ENCODE data around the gene EPYC. TPM values are rescaled to one million over a fixed set of nuclear protein-coding genes. Genes with fewer than 3 reads are reported as not detected.

The EPYC gene
- total and polyA plus RNA-seq, 2 of the 13 experiments (the other 11 are each of a cell fraction or from before 2014, with no cell fraction given), result not detected

- FAIRE-seq, result no peak
- H4K20me1 ChIP-seq (ENCODE audit: insufficient read depth, low read length), result no peaks in the 10 kb centered on the region
- in situ Hi-C loops (cut with HindIII; ENCODE audit: extremely low pct_ligation_motif_present, low pct_unique_long_range_greater_than_20kb), result loop anchor here (25.0 kb wide), 1 partner anchor 366 kb away; no protein-coding TSS in a partner anchor
Observed at GRCh38 chr12:90970911-90971310, 33.9 kb downstream of the EPYC start.

GRCh38 chr12:90970471-90970870 is 34.3 kb downstream of the EPYC start:
- H2AFZ ChIP-seq (ENCODE audit: low read length), result no peak overlapping the region
- in situ Hi-C loops (cut with HindIII; ENCODE audit: extremely low pct_ligation_motif_present, low pct_unique_long_range_greater_than_20kb), result loop anchor here (25.0 kb wide), 1 partner anchor 367 kb away; no protein-coding TSS in a partner anchor
- H3K9me3 ChIP-seq (ENCODE audit: low read length), result no peaks in the 10 kb centered on the region
- intact Hi-C loops (cut with micrococcal nuclease; ENCODE audit: unreplicated experiment), result no loop called here
- POLR2A ChIA-PET, result no interaction called here
- no peaks in the 10 kb centered on the region for H3K4me1 ChIP-seq (ENCODE audit: insufficient read depth, low read length)
- no peaks in the 10 kb centered on the region for H3K36me3 ChIP-seq (replicated peaks in 1 of 2; ENCODE audit: control insufficient read depth in 1 of 2, insufficient read depth in 2 of 2, low read length in 2 of 2)
- H3K27me3 ChIP-seq (ENCODE audit: control insufficient read depth in 1 of 2, insufficient read depth in 2 of 2, low read length in 2 of 2), result no peaks in the 10 kb centered on the region
- H3K9ac ChIP-seq (ENCODE audit: insufficient read depth, low read depth, low read length), result no peak overlapping the region
- no peaks in the 10 kb centered on the region for H4K20me1 ChIP-seq (ENCODE audit: insufficient read depth, low read length)
- no peak for ATAC-seq
- CTCF ChIA-PET (ENCODE audit: low intra/inter-chr PET ratio, low total read pairs), result no interaction called here
- no peaks in the 10 kb centered on the region for H3K79me2 ChIP-seq (ENCODE audit: insufficient read depth, low read length)
- H3K27ac ChIP-seq (ENCODE audit: extremely low read length, insufficient read depth, low read length), result no peak overlapping the region
- no peak for DNase-seq (ENCODE audit: low spot score)
- no TSS peak for BruUV-seq (replicated peaks)
- FAIRE-seq, result no peak
- no peak overlapping the region for H3K4me2 ChIP-seq (ENCODE audit: low read depth, low read length)
- no peak overlapping the region for H3K4me3 ChIP-seq (replicated peaks in 1 of 3; ENCODE audit: insufficient read depth in 1 of 3, low read depth in 2 of 3, low read length in 3 of 3)
- no peak for TF ChIP-seq ZNF557 (CRISPR knock-in tag; IDR thresholded peaks at IDR 0.05)
- TF ChIP-seq NFYB (CRISPR knock-in tag; IDR thresholded peaks at IDR 0.05), result no peak
- TF ChIP-seq POLR2A (IDR thresholded peaks at IDR 0.05; ENCODE audit: insufficient read depth in 1 of 2, low read depth in 2 of 2, low read length in 2 of 2), result no peak
- TF ChIP-seq HNF4G (IDR thresholded peaks at IDR 0.05; ENCODE audit: borderline replicate concordance, low read depth, low read length), result no peak
- no peak for TF ChIP-seq HNF4G (CRISPR knock-in tag; IDR thresholded peaks at IDR 0.05; ENCODE audit: borderline replicate concordance, low read depth)
- no peak for TF ChIP-seq ZNF75D (CRISPR knock-in tag; IDR thresholded peaks at IDR 0.05; ENCODE audit: borderline replicate concordance)
- no peak for TF ChIP-seq ZBTB4 (CRISPR knock-in tag; IDR thresholded peaks at IDR 0.05; ENCODE audit: borderline replicate concordance)
- no peak for TF ChIP-seq PBX2 (CRISPR knock-in tag; IDR thresholded peaks at IDR 0.05)

More at GRCh38 chr12:90970911-90971310, 33.9 kb downstream of the EPYC start:
- Histone ChIP-seq H3K4me1 (ENCODE audit: insufficient read depth, low read length) (no peaks in the 10 kb centered on the region), H3K27me3 (ENCODE audit: control insufficient read depth in 1 of 2, insufficient read depth in 2 of 2, low read length in 2 of 2) (no peaks in the 10 kb centered on the region), H3K27ac (ENCODE audit: extremely low read length, insufficient read depth, low read length) (no peak overlapping the region), H3K9ac (ENCODE audit: insufficient read depth, low read depth, low read length) (no peak overlapping the region), H3K4me2 (ENCODE audit: low read depth, low read length) (no peak overlapping the region), H3K36me3 (replicated peaks in 1 of 2; ENCODE audit: control insufficient read depth in 1 of 2, insufficient read depth in 2 of 2, low read length in 2 of 2) (no peaks in the 10 kb centered on the region), H3K79me2 (ENCODE audit: insufficient read depth, low read length) (no peaks in the 10 kb centered on the region), H3K9me3 (ENCODE audit: low read length) (no peaks in the 10 kb centered on the region), H2AFZ (ENCODE audit: low read length) (no peak overlapping the region), H3K4me3 (replicated peaks in 1 of 3; ENCODE audit: insufficient read depth in 1 of 3, low read depth in 2 of 3, low read length in 3 of 3) (no peak overlapping the region)
- DNase-seq (ENCODE audit: low spot score), result no peak
- no peak for TF ChIP-seq ZNF207 (IDR thresholded peaks at IDR 0.05; ENCODE audit: borderline replicate concordance)
- no peak for TF ChIP-seq EEA1 (CRISPR knock-in tag; IDR thresholded peaks at IDR 0.05; ENCODE audit: borderline replicate concordance)
- no peak for TF ChIP-seq ZNF547 (CRISPR knock-in tag; IDR thresholded peaks at IDR 0.05)
- no peak for TF ChIP-seq ZFP82 (CRISPR knock-in tag; IDR thresholded peaks at IDR 0.05; ENCODE audit: borderline replicate concordance)
- TF ChIP-seq TBX3 (IDR thresholded peaks at IDR 0.05; ENCODE audit: borderline replicate concordance), result no peak
- no peak for TF ChIP-seq ZNF850 (CRISPR knock-in tag; conservative IDR thresholded peaks at IDR 0.05)
- no peak for TF ChIP-seq ZNF569 (CRISPR knock-in tag; IDR thresholded peaks at IDR 0.05; ENCODE audit: borderline replicate concordance)
- TF ChIP-seq MAF1 (CRISPR knock-in tag; IDR thresholded peaks at IDR 0.05; ENCODE audit: borderline replicate concordance), result no peak
- TF ChIP-seq TFDP2 (CRISPR knock-in tag; IDR thresholded peaks at IDR 0.05), result no peak
- no peak for TF ChIP-seq YY1 (IDR thresholded peaks at IDR 0.05; ENCODE audit: insufficient read depth, insufficient replicate concordance, low read depth, low read length)
- no peak for TF ChIP-seq ZNF451 (CRISPR knock-in tag; IDR thresholded peaks at IDR 0.05)
- no peak for TF ChIP-seq RAD21 (CRISPR knock-in tag; IDR thresholded peaks at IDR 0.05)
- no peak for ATAC-seq
- POLR2A ChIA-PET, result no interaction called here
- BruUV-seq (replicated peaks), result no TSS peak
- CTCF ChIA-PET (ENCODE audit: low intra/inter-chr PET ratio, low total read pairs), result no interaction called here
- intact Hi-C loops (cut with micrococcal nuclease; ENCODE audit: unreplicated experiment), result no loop called here
